GM12872 (cell line): ENCODE data around the gene APPL2.

Experiments used
- CTCF ChIP-seq: IDR thresholded peaks from 3 replicates; pipeline ENCODE4 v1.5.1; 2011; ENCODE audit warnings: low read depth, mild to moderate bottlenecking, low read length, moderate library complexity; ENCODE audit not compliant: insufficient read depth

The APPL2 gene

GRCh38 chr12:105275997-105276733, 40.2 kb upstream of the APPL2 start:
- TF ChIP-seq CTCF = no peak

- TF ChIP-seq CTCF = no peak
These were observed 38.6 kb upstream of the APPL2 start for GRCh38 chr12:105274571-105274970.

GRCh38 chr12:105273601-105274000, 37.6 kb upstream of the APPL2 start:
- no peak for TF ChIP-seq CTCF

- TF ChIP-seq CTCF = no peak
These were observed 36.9 kb upstream of the APPL2 start for GRCh38 chr12:105272814-105273416.

GRCh38 chr12:105272152-105272551, 36.2 kb upstream of the APPL2 start:
- TF ChIP-seq CTCF = no peak

GRCh38 chr12:105271364-105271763, 35.4 kb upstream of the APPL2 start:
- no peak for TF ChIP-seq CTCF

- no peak for TF ChIP-seq CTCF
These were observed 34.8 kb upstream of the APPL2 start for GRCh38 chr12:105270671-105271255.
